ENCODE data around the gene ERCC6. TPM values are rescaled to one million over a fixed set of nuclear protein-coding genes. Genes with fewer than 3 reads are reported as not detected.

Gene ERCC6
- total and polyA plus RNA-seq, 2 experiments from 2014 or later, result 5.4 to 9.7 TPM

GRCh38 chr10:49528977-49529506 is 9.9 kb downstream of the ERCC6 start:
- no peak overlapping the region for H3K4me3 ChIP-seq
- H3K4me1 ChIP-seq (ENCODE audit: low read depth), result no peaks in the 10 kb centered on the region
- no peaks in the 10 kb centered on the region for H3K27me3 ChIP-seq
- TF ChIP-seq CTCF (IDR thresholded peaks at IDR 0.05; ENCODE audit: low read depth, low read length), result no peak
- peaks cover 20% of the 10 kb centered on the region for H3K36me3 ChIP-seq
- H3K27ac ChIP-seq, result no peak overlapping the region
- no peak for DNase-seq (ENCODE audit: low read depth in 1 of 2, low spot score in 1 of 2)
- H3K9me3 ChIP-seq (ENCODE audit: low read depth), result no peaks in the 10 kb centered on the region

- no peaks in the 10 kb centered on the region for H3K9me3 ChIP-seq (ENCODE audit: low read depth)
- TF ChIP-seq CTCF (IDR thresholded peaks at IDR 0.05; ENCODE audit: low read depth, low read length), result no peak
- H3K36me3 ChIP-seq, result peaks cover 20% of the 10 kb centered on the region
- DNase-seq (ENCODE audit: low read depth in 1 of 2, low spot score in 1 of 2), result no peak
- H3K4me1 ChIP-seq (ENCODE audit: low read depth), result no peaks in the 10 kb centered on the region
- H3K4me3 ChIP-seq, result no peak overlapping the region
- H3K27ac ChIP-seq, result no peak overlapping the region
- H3K27me3 ChIP-seq, result no peaks in the 10 kb centered on the region
Observed at GRCh38 chr10:49527850-49528249, 11.1 kb downstream of the ERCC6 start.

GRCh38 chr10:49527061-49527460 is 11.9 kb downstream of the ERCC6 start:
- Histone ChIP-seq H3K4me1 (ENCODE audit: low read depth) (no peaks in the 10 kb centered on the region), H3K36me3 (peaks cover 20% of the 10 kb centered on the region), H3K27ac (no peak overlapping the region), H3K9me3 (ENCODE audit: low read depth) (no peaks in the 10 kb centered on the region), H3K27me3 (no peaks in the 10 kb centered on the region), H3K4me3 (no peak overlapping the region)
- TF ChIP-seq CTCF (IDR thresholded peaks at IDR 0.05; ENCODE audit: low read depth, low read length), result no peak
- DNase-seq (ENCODE audit: low read depth in 1 of 2, low spot score in 1 of 2), result no peak

GRCh38 chr10:49526619-49527018 is 12.3 kb downstream of the ERCC6 start:
- Histone ChIP-seq H3K27ac (no peak overlapping the region), H3K4me1 (ENCODE audit: low read depth) (no peaks in the 10 kb centered on the region), H3K4me3 (no peak overlapping the region), H3K27me3 (no peaks in the 10 kb centered on the region), H3K36me3 (peaks cover 17% of the 10 kb centered on the region), H3K9me3 (ENCODE audit: low read depth) (no peaks in the 10 kb centered on the region)
- peak in 1 of 2 donors; percentile 74 for DNase-seq (ENCODE audit: low read depth in 1 of 2, low spot score in 1 of 2)
- no peak for TF ChIP-seq CTCF (IDR thresholded peaks at IDR 0.05; ENCODE audit: low read depth, low read length)

GRCh38 chr10:49524496-49524895 is 14.4 kb downstream of the ERCC6 start:
- Histone ChIP-seq H3K9me3 (ENCODE audit: low read depth) (no peaks in the 10 kb centered on the region), H3K36me3 (peaks cover 15% of the 10 kb centered on the region), H3K4me1 (ENCODE audit: low read depth) (no peaks in the 10 kb centered on the region), H3K4me3 (no peak overlapping the region), H3K27ac (no peak overlapping the region), H3K27me3 (no peaks in the 10 kb centered on the region)
- TF ChIP-seq CTCF (IDR thresholded peaks at IDR 0.05; ENCODE audit: low read depth, low read length), result no peak
- DNase-seq (ENCODE audit: low read depth in 1 of 2, low spot score in 1 of 2), result no peak

- no peak for TF ChIP-seq CTCF (IDR thresholded peaks at IDR 0.05; ENCODE audit: low read depth, low read length)
- DNase-seq (ENCODE audit: low read depth in 1 of 2, low spot score in 1 of 2), result no peak
- Histone ChIP-seq H3K36me3 (peaks cover 15% of the 10 kb centered on the region), H3K4me1 (ENCODE audit: low read depth) (no peaks in the 10 kb centered on the region), H3K27me3 (no peaks in the 10 kb centered on the region), H3K27ac (no peak overlapping the region), H3K9me3 (ENCODE audit: low read depth) (no peaks in the 10 kb centered on the region), H3K4me3 (no peak overlapping the region)
Observed at GRCh38 chr10:49523301-49523700, 15.6 kb downstream of the ERCC6 start.
